ENCODE data around the gene THUMPD3. TPM values are rescaled to one million over a fixed set of nuclear protein-coding genes. Genes with fewer than 3 reads are reported as not detected.

THUMPD3 gene
- total RNA-seq, 1 experiment from 2014 or later, result 62.2 TPM

DNA sequence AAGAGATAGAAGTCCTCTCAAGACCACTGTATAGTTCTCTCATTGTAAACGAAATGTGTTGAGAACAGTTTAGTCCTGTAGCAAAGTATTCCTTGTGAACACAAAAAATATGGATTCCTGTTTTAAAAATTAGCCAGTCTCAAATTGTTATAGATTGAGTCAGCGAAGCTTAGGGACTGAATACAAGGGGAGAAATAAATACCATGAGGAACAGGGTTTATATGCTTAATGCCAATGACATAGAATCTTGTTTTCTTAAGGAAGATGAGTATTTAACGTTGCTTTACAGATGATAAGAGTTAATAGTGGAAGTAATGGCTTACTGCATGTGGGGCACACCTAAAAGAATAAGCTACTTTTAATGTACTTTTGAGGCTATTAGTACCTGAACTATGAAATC lies 72.5 kb downstream of the THUMPD3 start:
- CTCF ChIA-PET, result interaction anchor here (0.6 kb wide), 1 partner anchor 55 kb away, joined by 3 read pairs; no protein-coding TSS in a partner anchor

More for the DNA sequence above, 72.5 kb downstream of the THUMPD3 start:
- Mint-ChIP-seq H3K4me1 (ENCODE audit: low read depth, unreplicated experiment) (peaks cover 6% of the 10 kb centered on the region), H3K36me3 (ENCODE audit: insufficient read depth, unreplicated experiment) (peaks cover 85% of the 10 kb centered on the region), H3K4me3 (ENCODE audit: unreplicated experiment) (no peak overlapping the region), H3K9me3 (ENCODE audit: unreplicated experiment) (no peaks in the 10 kb centered on the region), H3K27me3 (ENCODE audit: insufficient read depth, unreplicated experiment) (no peaks in the 10 kb centered on the region), H3K27ac (ENCODE audit: unreplicated experiment) (no peak overlapping the region)
- BruUV-seq (replicated peaks), result no TSS peak
- 0 out of 2 replicates have a peak, but pooled peaks cover 3% of the 10 kb centered on the region for H3K4me1 ChIP-seq
- intact Hi-C loops (cut with micrococcal nuclease; ENCODE audit: unreplicated experiment), result loop anchor here (5.0 kb wide), 1 partner anchor 83 kb away; no protein-coding TSS in a partner anchor
- no peak for DNase-seq
- POLR2A ChIA-PET, result no interaction called here
- H3K9me3 ChIP-seq, result no peaks in the 10 kb centered on the region
- peaks cover 4% of the 10 kb centered on the region; the same call in 1 of the 2 replicates for H3K36me3 ChIP-seq (ENCODE audit: control insufficient read depth, insufficient read depth, low read length)
- no peak overlapping the region for H3K4me3 ChIP-seq (ENCODE audit: low read depth, low read length)
- H3K27me3 ChIP-seq (replicated peaks; ENCODE audit: control insufficient read depth, insufficient read depth, low read length), result no peaks in the 10 kb centered on the region
- TF ChIP-seq, protein P1, sequence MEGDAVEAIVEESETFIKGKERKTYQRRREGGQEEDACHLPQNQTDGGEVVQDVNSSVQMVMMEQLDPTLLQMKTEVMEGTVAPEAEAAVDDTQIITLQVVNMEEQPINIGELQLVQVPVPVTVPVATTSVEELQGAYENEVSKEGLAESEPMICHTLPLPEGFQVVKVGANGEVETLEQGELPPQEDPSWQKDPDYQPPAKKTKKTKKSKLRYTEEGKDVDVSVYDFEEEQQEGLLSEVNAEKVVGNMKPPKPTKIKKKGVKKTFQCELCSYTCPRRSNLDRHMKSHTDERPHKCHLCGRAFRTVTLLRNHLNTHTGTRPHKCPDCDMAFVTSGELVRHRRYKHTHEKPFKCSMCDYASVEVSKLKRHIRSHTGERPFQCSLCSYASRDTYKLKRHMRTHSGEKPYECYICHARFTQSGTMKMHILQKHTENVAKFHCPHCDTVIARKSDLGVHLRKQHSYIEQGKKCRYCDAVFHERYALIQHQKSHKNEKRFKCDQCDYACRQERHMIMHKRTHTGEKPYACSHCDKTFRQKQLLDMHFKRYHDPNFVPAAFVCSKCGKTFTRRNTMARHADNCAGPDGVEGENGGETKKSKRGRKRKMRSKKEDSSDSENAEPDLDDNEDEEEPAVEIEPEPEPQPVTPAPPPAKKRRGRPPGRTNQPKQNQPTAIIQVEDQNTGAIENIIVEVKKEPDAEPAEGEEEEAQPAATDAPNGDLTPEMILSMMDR (IDR thresholded peaks at IDR 0.05; ENCODE audit: insufficient read depth in 1 of 2, low read depth in 1 of 2, low read length in 1 of 2, severe bottlenecking in 1 of 2, unreplicated experiment in 1 of 2), result no peak

Other genes starting within 250 kb of the THUMPD3 start
- gene SRGAP3, start 113.4 kb upstream of the THUMPD3 start, total RNA-seq (2022), result 1.3 and 1.6 TPM in 2 replicates
- gene SETD5, start 34.6 kb downstream of the THUMPD3 start, total RNA-seq (2022), result 140 and 155 TPM in 2 replicates
- gene LHFPL4, start 190.8 kb downstream of the THUMPD3 start, total RNA-seq (2022), result not detected in 2 replicates